Measurements from ENCODE around the gene FFAR2.

Gene FFAR2

DNA sequence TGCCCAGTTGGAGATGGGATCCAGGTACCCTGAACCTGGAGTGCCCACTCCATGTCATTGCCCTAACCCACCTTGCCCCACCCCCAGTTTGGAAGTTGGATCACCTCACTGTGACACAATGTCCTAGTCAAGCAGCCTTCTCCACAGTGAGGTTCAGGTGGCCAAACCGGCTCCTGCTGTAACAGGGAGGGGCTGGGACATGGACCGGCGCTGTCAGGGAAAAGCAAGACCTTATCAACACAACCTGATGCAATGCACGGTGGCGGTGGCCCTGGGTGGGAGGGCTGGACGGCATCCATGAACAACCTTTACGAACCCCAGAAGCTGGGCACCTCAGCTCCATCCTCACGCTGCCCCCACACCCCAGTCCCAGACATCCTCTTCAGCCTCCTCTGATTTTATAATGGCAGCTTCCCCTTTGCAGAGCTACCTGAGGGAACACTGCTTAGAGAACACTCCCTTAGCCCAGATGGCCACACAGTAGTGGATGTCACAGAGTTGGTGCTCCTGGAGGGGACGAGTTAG lies 43.8 kb downstream of the FFAR2 start:
- DNase-seq: no peak

DNA sequence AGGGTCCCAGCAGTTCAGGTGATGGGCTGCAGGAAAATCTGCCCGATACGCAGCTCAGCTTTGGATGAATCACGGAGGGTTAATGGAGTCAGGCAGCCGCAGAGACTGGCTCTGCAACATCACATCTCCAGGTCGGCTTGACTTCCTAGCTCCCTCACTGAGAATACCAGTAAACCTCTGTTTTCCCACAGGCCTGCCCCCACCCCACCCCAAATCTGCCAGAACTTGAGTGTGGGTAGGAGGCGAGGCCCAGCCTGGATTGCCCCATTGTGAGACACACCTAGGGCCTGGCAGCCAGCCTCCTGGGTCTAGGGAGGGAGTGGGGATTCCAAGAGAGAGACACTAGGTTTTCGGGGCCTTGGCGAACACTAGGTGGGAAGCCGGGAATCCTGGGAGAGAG lies 45.9 kb downstream of the FFAR2 start:
- DNase-seq: no peak

DNA sequence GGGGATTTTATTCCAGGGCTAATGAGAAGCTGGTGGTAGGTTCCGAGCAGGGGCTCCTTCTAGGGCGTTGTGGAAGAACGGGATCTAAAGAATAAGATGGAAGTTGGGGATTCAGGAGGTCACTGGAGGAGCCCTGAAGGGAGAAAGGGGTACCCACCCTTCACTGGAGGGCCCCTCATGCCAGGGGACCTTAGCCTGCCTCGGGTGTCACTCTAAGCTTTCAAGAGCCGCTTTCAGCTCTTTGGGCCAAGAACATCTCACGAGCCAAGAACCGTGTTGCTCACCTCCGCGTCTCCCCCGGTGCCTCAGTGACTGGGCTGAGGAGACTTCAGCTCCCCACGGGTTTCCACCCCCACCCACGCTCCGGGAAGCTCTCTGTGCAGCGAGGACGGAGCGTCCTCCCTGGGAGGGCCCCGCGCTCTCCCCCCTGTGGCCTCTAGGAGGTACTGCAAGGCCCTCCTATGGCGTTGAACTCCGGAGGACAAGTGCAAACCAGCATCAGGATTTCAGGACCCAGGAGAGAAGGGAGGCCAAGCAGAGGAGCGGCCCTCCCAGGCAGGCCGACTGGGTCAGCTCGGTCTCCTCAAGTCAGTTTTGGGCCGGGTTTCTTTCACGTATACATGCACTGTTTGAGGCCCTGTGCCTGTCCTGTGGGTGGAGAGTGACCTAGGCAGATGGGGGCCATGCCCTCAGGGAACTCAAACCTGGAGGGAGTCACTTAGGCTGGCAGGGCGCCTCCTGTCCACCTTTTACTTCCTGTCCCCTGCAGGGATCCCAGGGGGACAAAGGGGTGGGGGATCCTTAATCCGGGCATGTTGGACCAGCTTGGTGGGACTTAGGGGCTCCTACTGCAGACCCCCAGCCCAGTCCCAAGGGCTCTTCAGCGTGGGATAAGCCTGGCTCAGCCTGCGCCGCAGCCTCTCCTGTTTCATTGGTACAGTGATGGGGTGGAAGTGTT lies 47.3 kb downstream of the FFAR2 start:
- no peak for DNase-seq

DNA sequence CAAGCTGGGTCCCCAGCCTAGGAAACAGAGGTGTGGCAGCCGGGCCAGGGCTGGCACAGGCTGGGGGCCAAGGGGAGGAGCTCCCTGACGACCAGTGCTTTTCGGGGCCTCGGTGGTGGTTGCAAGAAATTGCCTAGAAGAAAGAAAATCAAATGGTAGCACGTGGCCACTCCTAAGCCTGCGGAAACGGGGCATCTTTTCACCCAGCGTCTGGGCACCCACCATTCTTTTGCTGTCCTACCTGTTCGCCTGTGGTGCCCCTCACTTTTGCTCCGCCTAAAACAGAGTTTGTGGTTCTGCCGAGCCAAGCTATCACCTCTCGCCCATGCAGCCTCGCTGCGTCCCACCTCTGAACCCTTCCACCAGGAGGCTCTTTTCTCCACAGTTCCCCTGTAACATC lies 49.3 kb downstream of the FFAR2 start:
- no peak for DNase-seq

DNA sequence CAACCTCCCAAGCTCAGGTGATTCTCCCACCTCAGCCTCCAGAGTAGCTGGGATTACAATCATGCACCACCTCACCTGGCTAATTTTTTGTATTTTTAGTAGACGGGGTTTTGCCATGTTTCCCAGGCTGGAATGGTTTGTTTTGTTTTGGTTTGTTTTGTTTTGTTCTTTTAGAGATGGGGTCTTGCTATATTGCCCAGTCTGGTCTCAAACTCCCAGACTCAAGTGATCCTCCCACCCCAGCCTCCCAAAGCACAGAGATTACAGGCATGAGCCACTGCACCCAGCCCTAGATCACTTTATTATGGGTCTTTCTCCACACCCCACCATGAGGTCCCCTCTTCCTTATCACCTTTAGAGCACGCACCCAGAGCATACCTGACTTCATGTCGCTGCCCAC lies 50.2 kb downstream of the FFAR2 start:
- no peak for DNase-seq

GRCh38 chr19:35498984-35499527 lies 51.0 kb downstream of the FFAR2 start:
- no peak for DNase-seq

GRCh38 chr19:35500611-35501010 lies 52.6 kb downstream of the FFAR2 start:
- no peak for DNase-seq

Data from cerebellar nuclear complex (tissue), 1 donor.